Femur (tissue), 1 donor: ENCODE results near the gene PALMD.

Source experiments
- DNase-seq: peaks from one replicate; pipeline ENCODE4 v3.0.0-alpha.2; 2017

Gene PALMD

DNA sequence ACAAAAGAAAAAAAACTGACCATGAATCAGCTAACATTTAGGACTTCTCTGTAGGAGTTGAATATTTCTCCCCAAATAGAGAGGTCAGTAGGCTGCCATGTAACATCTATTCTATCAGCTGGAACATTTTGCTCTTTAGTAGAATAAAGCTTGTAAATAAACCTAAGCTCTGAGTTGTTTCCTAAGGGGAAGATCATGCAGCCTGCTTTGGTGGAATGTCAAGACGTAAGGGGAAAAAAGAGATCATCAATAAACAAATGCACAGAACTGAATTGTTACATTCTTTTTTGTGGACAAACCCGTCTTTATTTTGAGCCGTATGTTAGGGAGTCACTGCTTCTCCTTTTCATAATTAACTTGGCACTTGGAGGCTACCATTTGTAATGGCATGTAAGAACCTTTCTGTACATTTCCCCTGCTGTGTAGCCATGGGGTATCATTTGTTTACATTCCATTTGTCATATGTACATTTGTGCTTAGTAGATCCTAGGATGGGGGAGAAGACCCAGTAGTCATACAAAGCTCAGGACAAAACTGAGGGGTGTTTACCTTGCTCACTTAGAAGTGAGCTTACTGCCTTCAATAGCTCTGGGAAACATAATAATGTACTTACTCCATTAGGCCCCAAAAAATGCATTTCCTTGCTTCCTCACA is 10.8 kb upstream of the PALMD start:
- no peak for DNase-seq

GRCh38 chr1:99635664-99636063 is 10.2 kb upstream of the PALMD start:
- no peak for DNase-seq

- no peak for DNase-seq
These were observed 9.2 kb upstream of the PALMD start for GRCh38 chr1:99636647-99637175.

GRCh38 chr1:99638853-99639252 is 7.1 kb upstream of the PALMD start:
- no peak for DNase-seq

- DNase-seq = no peak
These were observed 6.5 kb upstream of the PALMD start for GRCh38 chr1:99639408-99639807.

DNA sequence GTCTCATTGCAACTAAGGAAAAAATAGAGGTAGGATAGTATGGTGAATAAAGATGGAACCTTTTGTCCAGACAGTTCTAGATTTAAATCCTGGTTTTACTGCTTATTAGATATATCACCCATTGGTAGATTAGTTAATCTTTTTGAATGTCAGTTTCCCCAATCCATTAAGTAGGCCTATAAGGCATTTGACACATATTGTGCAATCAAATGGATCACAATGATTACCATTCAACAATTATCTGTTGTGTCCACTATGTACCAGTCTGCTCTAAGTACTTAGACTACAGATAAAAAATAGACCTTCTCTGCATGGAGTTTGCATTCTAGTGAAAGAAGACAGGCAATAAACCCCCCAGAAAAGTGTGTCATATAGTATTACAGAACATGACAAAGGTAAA is 6.0 kb upstream of the PALMD start:
- DNase-seq = no peak

DNA sequence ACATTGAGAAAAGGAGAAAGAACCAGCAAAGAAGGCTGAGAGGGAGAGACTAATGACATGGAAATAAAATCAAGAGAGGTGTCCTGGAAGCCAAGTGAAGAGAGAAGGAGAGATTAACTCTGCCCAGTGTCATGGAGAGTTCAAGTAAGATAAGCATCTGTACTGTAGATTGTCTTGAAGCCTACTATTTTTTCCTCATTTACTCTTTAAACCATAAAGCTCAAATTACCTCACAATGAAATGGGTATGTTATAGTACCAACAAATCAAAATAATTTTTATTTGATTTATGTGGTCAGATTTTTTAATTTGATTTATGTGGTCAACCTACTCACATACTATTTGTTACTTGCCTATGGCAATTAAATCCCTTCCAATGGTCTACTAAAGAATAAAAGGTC is 5.2 kb upstream of the PALMD start:
- no peak for DNase-seq

- DNase-seq = no peak
These were observed 4.4 kb upstream of the PALMD start for GRCh38 chr1:99641558-99641957.

DNA sequence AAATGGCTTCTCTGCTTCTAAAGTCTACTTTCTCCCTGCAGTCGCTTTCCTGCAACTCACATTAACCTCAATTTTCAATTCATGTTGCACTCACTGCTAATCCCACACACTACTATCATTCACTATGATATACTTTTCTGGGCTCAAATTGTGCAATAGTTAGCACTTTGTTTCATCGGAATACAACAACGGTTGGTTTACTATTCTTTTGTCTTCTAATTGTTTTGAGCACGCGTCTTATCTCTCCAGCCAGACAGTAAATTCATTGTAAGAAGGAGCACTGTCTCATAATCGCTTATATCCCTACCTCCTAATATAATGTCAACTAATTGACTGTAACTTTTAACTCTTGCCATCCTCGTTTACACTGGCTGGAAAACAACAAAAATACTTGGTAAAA is 3.9 kb upstream of the PALMD start:
- DNase-seq = no peak

- no peak for DNase-seq
These were observed 2.7 kb upstream of the PALMD start for GRCh38 chr1:99643021-99643779.

DNA sequence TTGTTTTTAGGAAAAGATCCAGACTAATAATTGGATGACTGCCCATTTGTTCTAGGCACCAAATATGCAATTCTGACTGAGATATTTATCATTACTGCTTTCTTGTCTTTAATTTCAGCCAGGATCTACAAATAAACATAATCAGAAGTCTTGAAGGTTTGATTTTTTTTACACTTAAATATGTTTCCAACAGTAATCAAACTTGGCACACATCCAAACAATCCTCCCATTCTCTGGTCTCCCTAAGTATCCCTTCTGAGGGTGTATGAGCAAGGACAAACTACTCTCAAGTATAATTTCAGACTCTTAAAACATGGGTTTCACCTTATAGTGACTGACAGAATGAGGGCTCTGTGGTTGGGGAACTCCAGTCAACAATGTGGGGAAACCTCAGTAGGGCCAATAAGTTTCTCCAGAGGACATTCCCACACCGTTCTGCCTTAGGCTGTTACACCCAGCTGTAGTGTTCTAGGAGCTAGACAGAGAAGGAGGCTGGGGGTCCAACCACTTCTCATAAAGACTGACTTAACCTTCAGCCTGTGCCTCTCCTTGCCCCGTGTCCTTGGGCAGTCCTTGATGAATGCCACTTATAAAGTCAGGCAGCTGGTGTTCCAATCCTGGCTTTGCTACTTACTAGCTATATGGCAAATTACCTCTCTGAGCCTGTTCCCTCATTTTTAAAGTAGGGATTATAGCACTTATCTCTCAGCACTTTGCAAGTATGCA is 1.5 kb upstream of the PALMD start:
- DNase-seq = peak; percentile 35

GRCh38 chr1:99645203-99645602 is 710 bp upstream of the PALMD start:
- DNase-seq = peak; percentile 27

DNA sequence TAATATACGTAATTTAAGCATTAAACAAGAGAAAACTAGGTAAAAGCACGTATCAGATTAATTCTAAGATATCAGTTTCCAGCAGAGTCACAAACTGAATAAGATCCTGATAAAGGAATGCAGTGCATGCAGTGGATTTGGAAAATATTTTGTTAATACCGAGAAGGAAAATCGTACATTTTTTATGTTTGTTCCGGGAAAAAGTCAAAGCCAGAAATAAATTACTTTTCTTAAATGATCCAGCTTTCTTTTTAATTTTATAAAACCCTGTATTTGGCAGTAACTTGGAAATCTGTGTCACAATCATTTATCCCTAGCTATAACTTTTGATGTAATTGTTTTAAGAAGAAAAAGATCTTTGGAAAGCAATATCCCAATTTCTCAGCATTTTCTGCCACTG is 955 bp downstream of the PALMD start:
- DNase-seq = no peak

DNA sequence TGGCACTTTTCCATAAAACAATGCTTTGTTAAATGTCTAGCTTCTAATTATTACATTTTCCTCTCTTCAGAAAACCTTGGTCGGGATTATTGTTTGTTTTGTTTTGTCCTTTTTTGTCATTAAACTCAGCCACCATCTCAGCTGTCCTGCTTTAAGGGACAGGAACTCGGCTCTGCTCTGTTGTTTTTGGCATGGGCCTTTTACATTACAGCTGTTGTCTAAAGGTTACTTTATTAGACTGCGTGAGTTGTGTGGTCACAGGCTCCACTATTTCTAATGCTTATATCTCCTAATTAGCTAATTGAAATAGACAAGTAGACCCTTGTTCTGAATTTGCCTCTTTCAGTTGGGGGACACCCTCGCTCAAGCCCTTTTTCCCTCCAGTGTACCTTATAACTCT is 1.6 kb downstream of the PALMD start:
- peak; percentile 57 for DNase-seq

DNA sequence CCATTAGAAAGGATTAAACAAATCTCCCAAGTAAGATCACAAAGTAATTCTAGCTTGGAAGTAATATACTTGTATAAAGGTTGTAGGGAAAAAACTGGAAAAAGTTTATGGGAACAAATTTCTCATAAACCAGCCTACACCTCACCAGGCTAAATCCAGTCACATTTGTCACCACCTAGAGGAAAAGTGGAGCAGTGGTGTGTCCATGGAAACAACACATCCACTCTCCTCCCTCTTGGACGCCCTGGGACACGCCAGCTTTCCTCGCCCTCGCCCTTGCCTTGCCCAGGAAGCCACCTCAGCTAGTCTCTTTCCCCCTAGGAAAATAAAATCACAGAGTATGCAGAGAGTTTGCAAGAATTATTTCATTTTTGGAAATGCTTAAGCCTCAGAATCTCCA is 2.2 kb downstream of the PALMD start:
- DNase-seq = peak; percentile 68

GRCh38 chr1:99650030-99650429 is 4.1 kb downstream of the PALMD start:
- no peak for DNase-seq

GRCh38 chr1:99650773-99651437 is 5.0 kb downstream of the PALMD start:
- DNase-seq = no peak

DNA sequence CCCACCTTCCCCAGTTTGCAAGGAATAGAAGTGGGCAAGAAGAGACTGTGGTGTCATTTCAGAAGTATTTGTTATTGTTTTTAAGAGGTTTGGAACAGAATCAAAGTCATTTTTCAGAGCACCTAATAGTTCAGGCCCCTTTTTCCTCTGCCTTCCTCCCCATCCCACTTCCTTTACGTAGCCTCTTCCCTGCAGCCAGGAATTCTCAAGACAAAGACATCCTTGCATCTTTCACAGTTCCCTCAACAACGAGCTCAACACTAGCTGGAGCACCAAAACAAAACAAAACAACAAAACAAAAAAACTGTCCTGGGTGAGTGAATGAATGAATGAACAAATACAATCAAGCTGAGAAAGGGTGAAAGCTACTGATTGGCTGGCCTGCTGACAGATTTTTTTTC is 7.0 kb downstream of the PALMD start:
- DNase-seq = no peak

DNA sequence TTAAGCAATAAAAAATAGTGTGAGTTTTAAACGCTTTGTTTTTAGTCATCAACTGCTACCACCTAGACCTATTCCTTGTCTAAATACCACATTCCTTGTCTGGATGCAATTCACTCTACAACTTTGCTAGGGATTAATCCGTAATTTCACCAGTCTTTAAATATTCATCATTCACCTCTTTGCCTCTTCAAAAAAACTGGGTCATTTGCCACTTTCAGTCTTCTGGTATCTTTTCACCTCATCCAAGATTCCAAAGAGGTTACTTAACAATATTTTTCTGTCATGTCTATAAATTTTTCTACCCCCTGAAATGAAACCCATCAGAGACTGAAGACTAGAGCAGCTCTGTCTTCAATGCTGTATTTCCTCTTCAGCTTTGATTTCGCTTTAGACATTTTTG is 9.5 kb downstream of the PALMD start:
- no peak for DNase-seq

- DNase-seq = no peak
These were observed 10.8 kb downstream of the PALMD start for GRCh38 chr1:99656701-99657100.

GRCh38 chr1:99657213-99658030 is 11.5 kb downstream of the PALMD start:
- no peak for DNase-seq

GRCh38 chr1:99658031-99658290 is 12.0 kb downstream of the PALMD start:
- no peak for DNase-seq

- no peak for DNase-seq
These were observed 13.9 kb downstream of the PALMD start for GRCh38 chr1:99659755-99660210.
